Prostate gland (tissue), 2 donors: Measurements from ENCODE around the gene NUMB. TPM values are rescaled to one million over a fixed set of nuclear protein-coding genes. Genes with fewer than 3 reads are reported as not detected.
"Not testable (repeated sequence)": the region's sequence is repeated elsewhere in the genome, so short reads cannot be mapped to it uniquely, and the experiment has no call there.

ENCODE experiments used
- DNase-seq: peaks from one replicate; pipeline ENCODE4 v3.0.0-alpha.2; 2019; ENCODE audit warnings: low spot score
- H3K27ac ChIP-seq, 2 donors: fragments of 200-600 bp; sonication (generic); 2 replicates each; pipeline ENCODE4 v1.5.1; 2017 to 2019
- H3K27me3 ChIP-seq: fragments of 200-600 bp; sonication (generic); replicated peaks from 2 replicates; pipeline ENCODE4 v1.5.1; 2019; ENCODE audit not compliant: insufficient read depth
- H3K36me3 ChIP-seq, 2 donors: fragments of 200-600 bp; sonication (generic); 1 replicate in 1 of 2; 2 replicates in 1 of 2; pipeline versions ENCODE4 v1.5.1 to v1.8.1; 2017 to 2019
- H3K4me1 ChIP-seq: fragments of 200-600 bp; sonication (generic); replicated peaks from 2 replicates; pipeline ENCODE4 v1.5.1; 2019
- H3K4me3 ChIP-seq, 2 donors: fragments of 200-600 bp; sonication (generic); 2 replicates each; pipeline ENCODE4 v1.5.1; 2017 to 2019
- H3K9me3 ChIP-seq: fragments of 200-600 bp; sonication (generic); 2 replicates; pipeline ENCODE4 v1.5.1; 2017
- POLR2A ChIP-seq: fragments of 450-650 bp; IDR thresholded peaks from one replicate; pipeline ENCODE4 v1.6.1; 2016; ENCODE audit warnings: antibody characterized with exemption, mild to moderate bottlenecking
- POLR2AphosphoS5 ChIP-seq: sonication (generic); formaldehyde crosslinking; IDR thresholded peaks from one replicate; pipeline ENCODE4 v1.6.1; 2017; ENCODE audit warnings: antibody characterized with exemption
- WGBS: methylation state at CpG from one replicate; pipeline ENCODE4 v1.1.5; 2018; 5-methylcytosine and 5-hydroxymethylcytosine counted together
- intact Hi-C: fragments of 100-400 bp; cut with DNase I; formaldehyde crosslinking; loops from one replicate; pipeline ENCODE4 v1.14.2; 2022
- total RNA-seq, 2 donors: library from RNA; depleted of rRNA; stranded (reverse); fragments of >200 nt; gene quantifications; one replicate each; pipeline ENCODE4 v1.1.0, GENCODE V29; 2016
- TF ChIP-seq, protein P1 (sequence below), 4 experiments: fragments of 200-600 bp in 2 of 4; fragments of 450-650 bp in 2 of 4; sonication (generic) in 2 of 4; IDR thresholded peaks; 1 replicate in 3 of 4; 2 replicates in 1 of 4; pipeline ENCODE4 v1.5.1; 2016 to 2019; ENCODE audit warnings: antibody characterized with exemption in 4 of 4, mild to moderate bottlenecking in 2 of 4, moderate library complexity in 2 of 4

NUMB gene
- total RNA-seq, 2 donors from 2014 or later = 38.4 to 57.8 TPM

DNA sequence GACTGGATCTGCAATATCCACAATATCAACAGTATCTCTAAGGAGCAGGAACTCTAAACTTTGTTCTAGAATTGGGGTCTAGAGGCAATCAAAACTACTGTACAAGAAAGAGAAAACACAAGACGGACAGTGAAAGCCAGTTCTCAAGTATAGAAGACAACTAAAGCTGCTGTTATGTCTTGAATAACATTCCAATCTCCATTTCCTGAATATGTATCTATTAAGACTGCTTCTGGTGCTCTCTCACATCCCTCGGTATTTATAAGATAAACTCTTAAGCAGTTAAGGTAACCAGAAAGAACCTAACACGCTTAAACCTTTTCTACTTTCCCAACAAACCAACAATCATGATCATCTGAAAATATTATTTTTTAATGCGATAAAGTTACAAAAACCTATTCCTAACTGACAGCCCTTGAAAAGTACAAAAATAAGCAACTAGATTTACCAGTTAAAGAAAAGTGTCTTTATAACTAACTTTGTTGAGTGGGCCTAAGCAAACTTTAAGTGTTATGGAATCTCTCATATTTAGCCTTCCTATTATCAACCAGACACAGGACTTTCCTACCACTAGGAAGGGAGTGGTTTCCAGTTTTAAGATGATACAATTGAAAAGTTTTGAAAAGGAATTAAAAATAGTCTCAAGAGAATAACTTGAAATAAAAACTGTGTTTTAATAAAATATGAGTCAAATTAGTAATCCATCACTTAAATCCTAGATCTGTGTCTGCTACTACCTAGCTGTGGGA lies 30.7 kb downstream of the NUMB start:
- no peak for TF ChIP-seq POLR2A
- TF ChIP-seq POLR2AphosphoS5 = no peak
- TF ChIP-seq, protein P1, sequence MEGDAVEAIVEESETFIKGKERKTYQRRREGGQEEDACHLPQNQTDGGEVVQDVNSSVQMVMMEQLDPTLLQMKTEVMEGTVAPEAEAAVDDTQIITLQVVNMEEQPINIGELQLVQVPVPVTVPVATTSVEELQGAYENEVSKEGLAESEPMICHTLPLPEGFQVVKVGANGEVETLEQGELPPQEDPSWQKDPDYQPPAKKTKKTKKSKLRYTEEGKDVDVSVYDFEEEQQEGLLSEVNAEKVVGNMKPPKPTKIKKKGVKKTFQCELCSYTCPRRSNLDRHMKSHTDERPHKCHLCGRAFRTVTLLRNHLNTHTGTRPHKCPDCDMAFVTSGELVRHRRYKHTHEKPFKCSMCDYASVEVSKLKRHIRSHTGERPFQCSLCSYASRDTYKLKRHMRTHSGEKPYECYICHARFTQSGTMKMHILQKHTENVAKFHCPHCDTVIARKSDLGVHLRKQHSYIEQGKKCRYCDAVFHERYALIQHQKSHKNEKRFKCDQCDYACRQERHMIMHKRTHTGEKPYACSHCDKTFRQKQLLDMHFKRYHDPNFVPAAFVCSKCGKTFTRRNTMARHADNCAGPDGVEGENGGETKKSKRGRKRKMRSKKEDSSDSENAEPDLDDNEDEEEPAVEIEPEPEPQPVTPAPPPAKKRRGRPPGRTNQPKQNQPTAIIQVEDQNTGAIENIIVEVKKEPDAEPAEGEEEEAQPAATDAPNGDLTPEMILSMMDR (IDR thresholded peaks at IDR 0.05) = no peak
- no peak for DNase-seq
- Histone ChIP-seq H3K27me3 (no peaks in the 10 kb centered on the region), H3K4me1 (peaks cover 5% of the 10 kb centered on the region), H3K9me3 (no peaks in the 10 kb centered on the region), H3K27ac (no peak overlapping the region), H3K36me3 (no peaks in the 10 kb centered on the region), H3K4me3 (no peak overlapping the region)
- WGBS = 78% methylated on average over 4 of the region's 4 CpGs
- intact Hi-C loops = no loop called here

DNA sequence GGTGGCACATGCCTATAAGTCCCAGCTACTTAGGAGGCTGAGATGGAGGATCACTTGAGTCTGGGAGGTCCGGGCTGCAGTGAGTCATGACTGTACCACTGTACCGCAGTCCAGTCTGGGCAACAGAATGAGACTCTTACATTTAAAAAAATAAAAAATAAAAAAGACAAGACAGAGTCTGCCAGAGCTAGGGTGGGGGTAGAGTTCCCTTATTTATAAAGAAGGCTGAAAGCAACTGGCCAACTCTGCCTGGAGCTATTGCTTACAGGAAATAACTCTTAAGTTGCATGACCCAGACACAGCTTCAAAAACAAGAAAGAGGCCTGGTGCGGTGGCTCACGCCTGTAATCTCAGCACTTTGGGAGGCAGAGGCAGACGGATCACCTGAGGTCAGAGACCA lies 31.5 kb downstream of the NUMB start:
- intact Hi-C loops = no loop called here
- WGBS = 85% methylated on average over 5 of the region's 5 CpGs
- no peaks in the 10 kb centered on the region for H3K9me3 ChIP-seq
- DNase-seq = no peak
- no peak overlapping the region for H3K4me3 ChIP-seq
- H3K36me3 ChIP-seq = no peaks in the 10 kb centered on the region
- no peak overlapping the region for H3K27ac ChIP-seq
- H3K27me3 ChIP-seq = no peaks in the 10 kb centered on the region
- TF ChIP-seq, protein P1 (IDR thresholded peaks at IDR 0.05) = no peak
- TF ChIP-seq POLR2A (no peak), POLR2AphosphoS5 (no peak)
- H3K4me1 ChIP-seq = peaks cover 5% of the 10 kb centered on the region

DNA sequence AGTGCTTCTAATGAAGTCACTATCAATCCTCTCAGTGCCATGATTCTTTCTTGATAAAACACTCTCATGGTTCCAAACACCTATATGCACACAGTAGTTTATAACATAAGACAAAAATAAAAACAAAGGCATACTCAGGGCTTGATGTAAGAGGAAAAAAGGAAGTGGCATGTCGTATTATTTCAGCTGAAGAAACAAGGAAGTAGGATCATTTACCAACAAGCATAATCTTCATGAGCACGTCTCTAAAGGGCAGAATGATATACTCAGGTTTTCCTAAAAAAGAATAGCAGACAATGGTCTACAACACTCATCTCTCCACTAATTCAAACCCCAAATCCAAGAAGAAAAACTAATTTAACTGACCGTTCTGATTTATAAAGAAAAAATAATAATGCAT lies 33.9 kb downstream of the NUMB start:
- no peak for TF ChIP-seq POLR2AphosphoS5
- TF ChIP-seq, protein P1 (IDR thresholded peaks at IDR 0.05) = no peak
- TF ChIP-seq POLR2A = no peak

DNA sequence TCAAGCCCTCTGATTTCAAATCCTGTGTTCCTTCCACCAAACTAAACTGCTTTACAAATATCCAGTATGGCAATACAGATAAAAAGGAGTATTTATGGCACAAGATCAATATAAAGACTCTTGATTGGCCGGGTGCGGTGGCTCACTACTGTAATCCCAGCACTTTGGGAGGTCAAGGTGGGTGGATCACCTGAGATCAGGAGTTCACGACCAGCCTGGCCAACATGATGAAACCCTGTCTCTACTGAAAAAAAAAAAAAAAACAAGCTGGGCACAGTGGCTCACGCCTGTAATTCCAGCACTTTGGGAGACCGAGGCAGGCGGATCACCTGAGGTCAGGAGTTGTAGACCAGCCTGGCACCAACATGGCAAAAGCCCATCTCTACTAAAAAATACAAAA lies 35.3 kb downstream of the NUMB start:
- H3K36me3 ChIP-seq, H3K27ac ChIP-seq, intact Hi-C loops, H3K4me1 ChIP-seq, H3K4me3 ChIP-seq, DNase-seq, H3K27me3 ChIP-seq, H3K9me3 ChIP-seq: not testable (repeated sequence)
- WGBS = over 99% methylated on average over 6 of the region's 6 CpGs

More for the DNA sequence above, 33.9 kb downstream of the NUMB start:
- intact Hi-C loops = no loop called here
- Histone ChIP-seq H3K4me3 (no peak overlapping the region), H3K36me3 (no peaks in the 10 kb centered on the region), H3K4me1 (peaks cover 5% of the 10 kb centered on the region), H3K27me3 (no peaks in the 10 kb centered on the region), H3K9me3 (no peaks in the 10 kb centered on the region), H3K27ac (no peak overlapping the region)
- DNase-seq = no peak
- WGBS = 41% methylated on average over 3 of the region's 3 CpGs

DNA sequence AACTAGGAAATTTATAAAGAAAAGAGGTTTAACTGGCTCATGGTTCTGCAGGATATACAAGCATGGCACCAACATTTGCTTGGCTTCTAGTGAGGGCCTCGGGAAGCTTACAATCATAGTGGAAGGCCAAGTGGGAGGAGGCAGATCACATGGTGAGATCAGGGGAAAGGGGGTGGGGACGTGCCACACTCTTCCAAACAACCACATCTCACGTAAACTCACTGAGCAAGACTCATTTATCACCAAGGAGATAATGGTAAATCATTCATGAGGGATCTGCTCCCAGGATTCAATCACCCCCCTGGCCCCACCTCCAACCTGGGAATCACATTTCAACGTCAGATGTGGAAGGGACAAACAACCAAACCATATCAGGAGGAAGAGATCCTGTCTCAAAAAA lies 35.8 kb downstream of the NUMB start:
- Histone ChIP-seq H3K4me3 (no peak overlapping the region), H3K9me3 (no peaks in the 10 kb centered on the region), H3K27ac (no peak overlapping the region), H3K4me1 (no peaks in the 10 kb centered on the region), H3K36me3 (no peaks in the 10 kb centered on the region), H3K27me3 (no peaks in the 10 kb centered on the region)
- 66% methylated on average over 4 of the region's 4 CpGs for WGBS
- no peak for DNase-seq
- TF ChIP-seq POLR2A = no peak
- TF ChIP-seq POLR2AphosphoS5 = no peak
- TF ChIP-seq, protein P1 (IDR thresholded peaks at IDR 0.05) = no peak
- intact Hi-C loops = no loop called here
